ENCODE results near the gene NPY2R. TPM values are rescaled to one million over a fixed set of nuclear protein-coding genes. Genes with fewer than 3 reads are reported as not detected.
A peak's percentile ranks its signal among the peaks of the same experiment; 100 is the strongest.

The NPY2R gene, protein sequence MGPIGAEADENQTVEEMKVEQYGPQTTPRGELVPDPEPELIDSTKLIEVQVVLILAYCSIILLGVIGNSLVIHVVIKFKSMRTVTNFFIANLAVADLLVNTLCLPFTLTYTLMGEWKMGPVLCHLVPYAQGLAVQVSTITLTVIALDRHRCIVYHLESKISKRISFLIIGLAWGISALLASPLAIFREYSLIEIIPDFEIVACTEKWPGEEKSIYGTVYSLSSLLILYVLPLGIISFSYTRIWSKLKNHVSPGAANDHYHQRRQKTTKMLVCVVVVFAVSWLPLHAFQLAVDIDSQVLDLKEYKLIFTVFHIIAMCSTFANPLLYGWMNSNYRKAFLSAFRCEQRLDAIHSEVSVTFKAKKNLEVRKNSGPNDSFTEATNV
- not detected in 2 replicates for total RNA-seq

GRCh38 chr4:155208258-155209054 lies at the start of gene NPY2R:
Gene NPY2R, plus strand, starts transcription at chr4:155208636. Its CDS starts 5,304 bp downstream, at chr4:155213940.
- DNase-seq (ENCODE audit: low read depth in 2 of 2), result no peak

- DNase-seq (ENCODE audit: low read depth in 2 of 2), result no peak
Measured at GRCh38 chr4:155161357-155161756, 47.1 kb upstream of the NPY2R start.

DNA sequence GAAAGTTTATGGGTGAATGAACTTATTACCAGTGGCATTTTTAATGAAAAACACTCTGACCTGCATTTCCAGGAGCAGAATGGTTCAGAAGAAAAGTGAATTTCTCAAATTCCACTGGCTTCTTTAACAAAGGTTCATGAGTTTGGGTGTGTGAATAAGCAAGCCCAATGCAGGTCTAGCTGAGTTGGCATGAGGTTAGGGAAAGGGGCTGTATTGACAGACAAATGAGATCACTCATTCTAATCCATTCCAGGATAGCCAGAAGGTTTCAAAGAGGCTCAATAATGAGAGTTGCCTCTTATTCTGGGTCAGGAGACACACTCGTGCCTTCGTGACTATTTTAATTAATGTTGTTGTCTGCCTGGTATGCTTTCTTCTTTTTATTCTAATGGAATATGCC lies 43.7 kb upstream of the NPY2R start:
- DNase-seq (ENCODE audit: low read depth in 2 of 2), result no peak

GRCh38 chr4:155170569-155170968 lies 37.9 kb upstream of the NPY2R start:
- DNase-seq (ENCODE audit: low read depth in 2 of 2), result peak in 1 of 2 donors; percentile 6

- DNase-seq (ENCODE audit: low read depth in 2 of 2), result no peak
Measured at GRCh38 chr4:155173371-155173770, 35.1 kb upstream of the NPY2R start.

DNA sequence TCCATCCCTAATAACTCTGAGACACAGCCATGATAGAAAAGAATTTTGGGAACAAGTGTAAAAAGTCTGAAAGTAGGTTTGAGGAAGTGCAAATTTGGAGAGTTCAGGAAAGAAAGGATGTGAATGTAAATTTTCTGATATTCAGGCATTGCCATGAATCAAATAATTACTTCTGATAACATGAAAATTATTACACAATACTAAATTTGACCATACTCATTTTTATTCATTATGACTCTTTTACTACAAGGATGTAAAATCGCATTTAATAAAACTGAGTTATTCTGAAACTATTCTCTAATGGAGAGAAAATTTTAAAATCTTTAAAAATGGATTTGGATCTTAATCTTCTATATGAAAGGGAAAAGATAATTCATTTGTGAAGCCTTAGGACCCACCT lies 33.8 kb upstream of the NPY2R start:
- DNase-seq (ENCODE audit: low read depth in 2 of 2), result no peak

DNA sequence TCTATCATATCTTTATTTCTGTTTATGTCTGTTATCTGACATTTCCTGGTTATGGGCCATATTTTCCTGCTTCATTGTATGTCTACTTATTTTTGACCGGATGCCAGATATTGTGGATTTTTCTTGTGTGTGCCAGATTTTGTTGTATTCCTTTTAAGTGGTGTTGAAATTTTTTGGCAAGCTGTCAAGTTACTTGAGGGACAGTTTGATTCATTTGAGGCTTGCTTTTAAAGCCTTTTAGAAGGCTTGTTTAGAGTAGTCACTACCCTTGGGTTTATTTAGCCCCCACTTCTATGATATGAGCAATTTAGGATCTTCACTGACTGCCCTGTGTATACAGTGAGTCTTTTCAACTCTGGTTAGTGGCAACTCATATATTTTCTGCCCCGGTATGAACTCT lies 29.2 kb upstream of the NPY2R start:
- DNase-seq (ENCODE audit: low read depth in 2 of 2), result peak; percentile 60 to 83

GRCh38 chr4:155186972-155187371 lies 21.5 kb upstream of the NPY2R start:
- no peak for DNase-seq (ENCODE audit: low read depth in 2 of 2)

GRCh38 chr4:155187989-155188388 lies 20.4 kb upstream of the NPY2R start:
- no peak for DNase-seq (ENCODE audit: low read depth in 2 of 2)

GRCh38 chr4:155190099-155190498 lies 18.3 kb upstream of the NPY2R start:
- DNase-seq (ENCODE audit: low read depth in 2 of 2), result no peak

- DNase-seq (ENCODE audit: low read depth in 2 of 2), result no peak
Measured at GRCh38 chr4:155197757-155198156, 10.7 kb upstream of the NPY2R start.

DNA sequence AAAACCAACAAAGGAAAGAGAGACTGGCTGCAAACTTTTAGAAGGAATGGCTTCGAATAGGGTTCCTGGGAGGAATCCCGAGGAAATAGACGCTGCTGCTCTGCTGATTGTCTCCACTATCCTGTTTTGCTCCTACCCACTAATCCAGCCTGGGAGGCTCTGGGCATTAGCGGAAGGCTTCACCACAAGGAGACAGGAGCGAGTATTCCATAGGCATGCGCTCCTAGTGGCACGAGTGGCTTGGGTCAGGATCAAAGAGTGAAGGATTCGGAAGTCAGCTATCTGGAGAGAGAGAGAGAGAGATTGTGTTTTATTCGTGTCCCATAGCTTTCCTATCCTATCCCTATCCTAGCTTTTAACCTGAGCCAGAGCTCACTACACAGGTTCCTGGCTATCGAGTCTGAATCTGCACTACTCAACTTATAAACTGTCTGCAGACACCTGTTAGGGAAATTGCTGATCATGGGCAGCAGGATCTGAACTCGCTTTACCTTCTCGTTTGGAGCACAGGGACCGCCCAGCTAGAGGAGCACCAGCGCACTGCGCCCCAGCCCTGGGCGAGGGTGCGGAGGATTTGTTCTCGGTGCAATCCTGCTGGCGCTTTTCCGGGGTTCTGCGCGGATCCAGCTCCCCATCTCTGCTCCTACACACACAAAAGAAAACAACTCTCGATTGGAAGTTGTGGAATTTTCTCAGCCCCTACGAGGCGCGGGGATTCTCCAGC lies 740 bp upstream of the NPY2R start:
- no peak for DNase-seq (ENCODE audit: low read depth in 2 of 2)

DNA sequence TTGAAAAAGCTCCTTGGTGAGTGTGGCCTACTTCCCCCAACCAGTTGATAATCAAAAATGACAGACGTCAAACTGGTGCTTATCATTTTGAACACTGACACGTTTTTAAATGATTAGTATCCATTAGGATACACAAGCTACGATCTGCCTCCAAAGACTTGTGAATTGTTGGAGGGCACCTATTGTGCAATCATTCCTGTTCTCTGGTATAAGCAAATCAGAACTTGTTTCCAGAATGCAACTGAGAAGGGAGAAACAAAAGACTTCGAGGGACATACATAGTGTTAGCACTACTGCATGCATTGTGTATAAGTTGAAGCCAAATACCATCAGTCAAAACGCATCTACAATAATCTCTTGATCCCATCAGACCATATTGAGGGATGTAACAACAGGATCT lies 11.6 kb downstream of the NPY2R start:
- no peak for DNase-seq (ENCODE audit: low read depth in 2 of 2)

GRCh38 chr4:155227131-155227530 lies 18.7 kb downstream of the NPY2R start:
- DNase-seq (ENCODE audit: low read depth in 2 of 2), result no peak

GRCh38 chr4:155228713-155229112 lies 20.3 kb downstream of the NPY2R start:
- DNase-seq (ENCODE audit: low read depth in 2 of 2), result no peak

DNA sequence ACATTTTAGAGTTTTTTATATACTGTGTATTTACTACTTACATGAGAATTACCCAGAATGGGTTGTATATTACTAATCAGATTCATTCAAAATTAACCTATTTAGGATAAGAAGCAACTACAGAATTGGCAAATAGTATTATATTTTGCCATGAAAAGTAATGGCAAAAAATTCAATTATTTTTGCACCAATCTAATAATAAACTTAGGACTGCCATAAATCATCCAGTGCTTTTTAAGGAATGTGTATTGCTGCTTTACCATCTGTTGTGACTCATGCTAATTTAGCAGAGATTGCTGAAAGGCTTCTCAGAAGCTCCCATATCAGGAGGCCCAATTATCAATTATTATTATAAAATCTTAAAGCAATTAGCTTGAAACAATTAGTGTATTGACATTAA lies 24.0 kb downstream of the NPY2R start:
- no peak for DNase-seq (ENCODE audit: low read depth in 2 of 2)

DNA sequence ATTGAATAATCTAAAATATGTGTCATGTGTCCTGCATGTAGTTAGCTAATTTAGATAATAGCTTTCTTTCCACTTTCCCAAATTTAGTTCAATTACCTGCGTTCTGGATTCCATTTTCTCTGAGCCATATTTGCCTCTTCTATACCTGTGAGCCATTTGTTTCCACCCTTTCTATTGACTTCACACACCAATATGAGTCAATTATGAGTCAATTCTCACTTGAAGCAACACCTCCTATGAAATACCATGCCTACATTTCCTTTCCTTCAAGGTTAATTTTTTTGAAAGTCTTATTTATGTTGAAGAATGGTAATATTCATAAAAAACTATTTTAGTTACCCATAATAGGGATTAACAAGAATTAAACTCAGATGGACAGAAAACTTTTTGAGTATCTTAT lies 25.8 kb downstream of the NPY2R start:
- no peak for DNase-seq (ENCODE audit: low read depth in 2 of 2)

DNA sequence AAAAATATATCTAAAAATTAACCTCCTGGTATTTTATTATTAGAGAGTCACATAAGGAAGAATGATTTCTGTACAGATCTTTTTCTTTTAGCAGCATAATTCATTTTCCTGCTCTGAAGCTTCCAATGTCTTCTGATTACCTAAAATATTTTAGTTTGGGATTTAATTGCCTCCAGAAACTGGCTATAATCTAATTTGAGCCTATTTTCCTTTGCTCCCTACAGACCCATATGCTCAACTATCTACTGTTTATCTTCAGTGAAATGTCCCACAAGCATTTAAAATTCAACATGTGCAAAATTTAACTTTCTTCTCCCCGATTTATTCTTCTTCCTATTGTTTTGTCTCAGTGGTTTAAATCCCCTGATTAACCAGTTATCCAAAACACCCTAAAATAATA lies 29.1 kb downstream of the NPY2R start:
- no peak for DNase-seq (ENCODE audit: low read depth in 2 of 2)

GRCh38 chr4:155241225-155241624 lies 32.8 kb downstream of the NPY2R start:
- no peak for DNase-seq (ENCODE audit: low read depth in 2 of 2)

DNA sequence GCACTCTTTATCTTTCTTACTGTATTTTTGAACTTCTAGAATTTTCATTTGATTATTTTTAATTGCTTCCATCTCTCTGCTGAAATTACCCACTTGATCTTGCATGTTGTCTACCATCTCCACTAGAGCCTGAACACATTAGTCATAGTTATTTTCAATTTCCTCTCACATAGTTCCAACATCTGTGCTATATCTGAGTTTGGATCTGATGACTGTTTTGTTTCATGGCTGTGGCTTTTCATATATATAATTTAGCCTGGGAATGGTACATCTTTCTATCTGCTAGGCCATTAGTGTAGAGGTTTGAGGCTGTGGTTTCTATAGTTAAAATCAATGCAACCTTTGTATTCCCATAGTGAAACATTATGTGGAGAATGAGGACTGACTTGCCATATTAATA lies 33.2 kb downstream of the NPY2R start:
- no peak for DNase-seq (ENCODE audit: low read depth in 2 of 2)

DNA sequence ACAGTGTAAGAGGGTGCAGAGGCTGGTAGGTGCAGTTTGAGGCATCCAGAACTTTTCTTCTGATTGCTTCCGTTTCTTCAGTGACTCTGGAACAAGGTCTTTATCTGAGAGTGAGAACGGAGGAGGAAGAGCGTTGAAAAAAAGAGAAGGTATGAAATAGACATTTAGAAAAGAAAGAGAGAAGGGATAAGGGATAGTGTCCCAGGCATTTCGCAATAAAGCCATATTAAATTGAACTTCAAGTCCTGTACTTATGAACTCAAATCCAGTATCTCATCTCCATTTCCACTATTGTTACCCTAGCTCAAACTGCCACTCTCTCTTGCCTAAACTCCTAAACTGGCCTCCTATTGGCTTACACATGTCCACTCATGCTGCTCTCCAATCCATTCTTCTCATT lies 36.7 kb downstream of the NPY2R start:
- no peak for DNase-seq (ENCODE audit: low read depth in 2 of 2)
